Natural killer cell (primary cell): ENCODE measurements around the gene HELZ. TPM values are rescaled to one million over a fixed set of nuclear protein-coding genes. Genes with fewer than 3 reads are reported as not detected.

ENCODE experiments used
- ATAC-seq, 3 donors: fragments of 150-1000 bp in 2 of 3; fragments of 200-7000 bp in 1 of 3; cut with Tn5 transposase; 1 replicate in 1 of 3; 2 replicates in 2 of 3; pipeline ENCODE4 v1.10.0; 2021; ENCODE audit warnings: mild to moderate bottlenecking in 2 of 3, moderate library complexity in 2 of 3
- DNase-seq, 2 donors: peaks; one replicate each; pipeline versions ENCODE4 v3.0.0 to v3.0.0-alpha.2; 2013 to 2021; ENCODE audit warnings: mixed read lengths in 1 of 2
- H3K27ac ChIP-seq: one replicate; pipeline ENCODE4 v1.5.1; 2013; ENCODE audit warnings: mild to moderate bottlenecking, low read length
- H3K27me3 ChIP-seq: one replicate; pipeline ENCODE4 v1.6.1; 2013; ENCODE audit warnings: low read length; ENCODE audit not compliant: control insufficient read depth, insufficient read depth
- H3K36me3 ChIP-seq: one replicate; pipeline ENCODE4 v1.6.1; 2013; ENCODE audit warnings: low read length; ENCODE audit not compliant: control insufficient read depth, insufficient read depth
- H3K4me1 ChIP-seq: one replicate; pipeline ENCODE4 v1.6.1; 2013; ENCODE audit warnings: low read length; ENCODE audit not compliant: control insufficient read depth, insufficient read depth
- H3K4me3 ChIP-seq: one replicate; pipeline ENCODE4 v1.5.1; 2013; ENCODE audit warnings: low read length
- H3K9me3 ChIP-seq: one replicate; pipeline ENCODE4 v1.6.1; 2013; ENCODE audit warnings: low read length; ENCODE audit not compliant: control insufficient read depth, insufficient read depth
- H3K27ac Mint-ChIP-seq, 2 donors: one replicate each; pipeline ENCODE4 v1.8.0; 2022; ENCODE audit warnings: mild to moderate bottlenecking in 2 of 2, mixed read lengths in 2 of 2, moderate library complexity in 1 of 2
- H3K27me3 Mint-ChIP-seq, 2 donors: one replicate each; pipeline ENCODE4 v1.8.0; 2022; ENCODE audit warnings: low read depth in 2 of 2, mixed read lengths in 2 of 2
- H3K36me3 Mint-ChIP-seq: one replicate; pipeline ENCODE4 v1.8.0; 2022; ENCODE audit warnings: mixed read lengths
- H3K4me1 Mint-ChIP-seq, 2 donors: one replicate each; pipeline ENCODE4 v1.8.0; 2022; ENCODE audit warnings: mixed read lengths in 2 of 2
- H3K4me3 Mint-ChIP-seq: one replicate; pipeline ENCODE4 v1.8.0; 2022; ENCODE audit warnings: mild to moderate bottlenecking, moderate library complexity, mixed read lengths
- H3K9me3 Mint-ChIP-seq, 2 donors: one replicate each; pipeline ENCODE4 v1.8.0; 2022; ENCODE audit warnings: mixed read lengths in 2 of 2
- CTCF ChIP-seq: fragments of 200-600 bp; IDR thresholded peaks from one replicate; pipeline ENCODE4 v1.8.0; 2022; ENCODE audit warnings: antibody characterized with exemption
- WGBS: methylation state at CpG from one replicate; pipeline ENCODE4 v1.1.7; 2013; ENCODE audit warnings: missing lambda C conversion rate; ENCODE audit not compliant: insufficient coverage; 5-methylcytosine and 5-hydroxymethylcytosine counted together
- intact Hi-C: fragments of 100-400 bp; cut with micrococcal nuclease; formaldehyde crosslinking; loops from one replicate; pipeline ENCODE4 v1.14.2; 2022
- total RNA-seq, 4 donors: library from RNA; stranded (reverse); fragments of 120-200 nt in 1 of 4; gene quantifications; one replicate each; pipeline versions ENCODE4 v1.2.3 to v1.2.4, GENCODE V29; 2013 to 2022

Gene HELZ
- total RNA-seq, 3 donors from 2014 or later (not counting 1 experiment from before 2014, with no cell fraction given): 274 to 355 (median 292) TPM

- H3K36me3 Mint-ChIP-seq: no peaks in the 10 kb centered on the region
- WGBS: 100% methylated on average over 2 of the region's 3 CpGs
- peaks cover 46% of the 10 kb centered on the region for H3K36me3 ChIP-seq
These were observed 170.2 kb downstream of the HELZ start for GRCh38 chr17:67074781-67075180.

GRCh38 chr17:67072885-67073284 is 172.1 kb downstream of the HELZ start:
- DNase-seq: no peak
- 91% methylated on average over 2 of the region's 3 CpGs for WGBS
- no peak for TF ChIP-seq CTCF
- Mint-ChIP-seq H3K36me3 (no peaks in the 10 kb centered on the region), H3K4me1 (peaks cover 6 to 12% of the 10 kb centered on the region in 2 donors), H3K4me3 (no peak overlapping the region), H3K27me3 (no peaks in the 10 kb centered on the region), H3K27ac (peak overlapping the region in 1 of 2 donors; percentile 13), H3K9me3 (no peaks in the 10 kb centered on the region)
- H3K36me3 ChIP-seq: peaks cover 38% of the 10 kb centered on the region
- no peak for ATAC-seq
- no peak overlapping the region for H3K27ac ChIP-seq
- no peaks in the 10 kb centered on the region for H3K9me3 ChIP-seq
- intact Hi-C loops: no loop called here
- no peak overlapping the region for H3K4me3 ChIP-seq
- no peaks in the 10 kb centered on the region for H3K4me1 ChIP-seq
- H3K27me3 ChIP-seq: no peaks in the 10 kb centered on the region

More at GRCh38 chr17:67074781-67075180, 170.2 kb downstream of the HELZ start:
- no peaks in the 10 kb centered on the region for H3K27me3 ChIP-seq
- ATAC-seq: no peak
- no peak for DNase-seq
- intact Hi-C loops: no loop called here
- Mint-ChIP-seq H3K27ac (peak overlapping the region in 1 of 2 donors; percentile 26), H3K4me3 (no peak overlapping the region), H3K9me3 (no peaks in the 10 kb centered on the region), H3K4me1 (peaks cover 0 to 20% of the 10 kb centered on the region in 2 donors), H3K27me3 (no peaks in the 10 kb centered on the region)
- no peak for TF ChIP-seq CTCF
- H3K4me1 ChIP-seq: no peaks in the 10 kb centered on the region
- H3K9me3 ChIP-seq: no peaks in the 10 kb centered on the region
- H3K27ac ChIP-seq: no peak overlapping the region
- no peak overlapping the region for H3K4me3 ChIP-seq

- H3K4me3 Mint-ChIP-seq: no peak overlapping the region
- intact Hi-C loops: no loop called here
- Histone ChIP-seq H3K27ac (no peak overlapping the region), H3K4me3 (no peak overlapping the region), H3K27me3 (no peaks in the 10 kb centered on the region), H3K9me3 (no peaks in the 10 kb centered on the region), H3K4me1 (no peaks in the 10 kb centered on the region), H3K36me3 (peaks cover 28% of the 10 kb centered on the region)
- H3K9me3 Mint-ChIP-seq: no peaks in the 10 kb centered on the region
- TF ChIP-seq CTCF: no peak
- H3K27me3 Mint-ChIP-seq: no peaks in the 10 kb centered on the region
- H3K4me1 Mint-ChIP-seq: peaks cover 6 to 14% of the 10 kb centered on the region in 2 donors
- H3K36me3 Mint-ChIP-seq: no peaks in the 10 kb centered on the region
- ATAC-seq (no peak), DNase-seq (no peak)
- peak overlapping the region; percentile 49 to 65 for H3K27ac Mint-ChIP-seq
These were observed 173.4 kb downstream of the HELZ start for GRCh38 chr17:67071595-67071994.

GRCh38 chr17:67069603-67070136 is 175.3 kb downstream of the HELZ start:
- TF ChIP-seq CTCF: no peak
- no peaks in the 10 kb centered on the region for H3K36me3 Mint-ChIP-seq
- peak overlapping the region in 1 of 2 donors; percentile 65 for H3K27ac Mint-ChIP-seq
- H3K36me3 ChIP-seq: peaks cover 14% of the 10 kb centered on the region
- peaks cover 6 to 18% of the 10 kb centered on the region in 2 donors for H3K4me1 Mint-ChIP-seq
- intact Hi-C loops: no loop called here
- 100% methylated on average over 3 of the region's 5 CpGs for WGBS
- no peaks in the 10 kb centered on the region for H3K4me1 ChIP-seq
- no peaks in the 10 kb centered on the region for H3K27me3 ChIP-seq
- no peak overlapping the region for H3K4me3 ChIP-seq
- no peak overlapping the region for H3K27ac ChIP-seq
- no peak overlapping the region for H3K4me3 Mint-ChIP-seq
- ATAC-seq (no peak), DNase-seq (no peak)
- H3K9me3 ChIP-seq: no peaks in the 10 kb centered on the region
- H3K27me3 Mint-ChIP-seq: no peaks in the 10 kb centered on the region
- H3K9me3 Mint-ChIP-seq: no peaks in the 10 kb centered on the region
